ENCODE measurements around the gene PTPN3.

PTPN3 gene

DNA sequence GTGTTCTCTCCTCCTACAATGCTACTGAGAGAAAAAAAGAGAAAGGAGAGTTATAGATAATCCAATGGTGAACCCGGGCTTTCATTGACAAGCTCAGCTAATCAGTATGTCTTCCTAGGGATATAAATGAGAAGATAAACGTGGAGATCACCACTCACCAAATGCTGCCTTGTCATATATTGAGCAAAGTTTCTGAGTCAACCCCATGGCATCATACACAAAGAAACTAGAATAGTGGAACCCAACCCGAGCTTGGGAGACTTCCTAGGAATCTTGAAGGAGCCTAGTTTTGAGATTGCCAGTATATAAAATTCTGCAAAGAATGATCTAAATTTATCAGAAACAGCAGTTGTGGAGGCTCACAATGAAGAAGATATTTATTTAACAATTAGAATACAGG lies 47.8 kb downstream of the PTPN3 start:
- no peak for DNase-seq

- DNase-seq = no peak
Observed at GRCh38 chr9:109449036-109449798, 48.9 kb downstream of the PTPN3 start.

- no peak for DNase-seq
Observed at GRCh38 chr9:109448223-109448622, 49.9 kb downstream of the PTPN3 start.

DNA sequence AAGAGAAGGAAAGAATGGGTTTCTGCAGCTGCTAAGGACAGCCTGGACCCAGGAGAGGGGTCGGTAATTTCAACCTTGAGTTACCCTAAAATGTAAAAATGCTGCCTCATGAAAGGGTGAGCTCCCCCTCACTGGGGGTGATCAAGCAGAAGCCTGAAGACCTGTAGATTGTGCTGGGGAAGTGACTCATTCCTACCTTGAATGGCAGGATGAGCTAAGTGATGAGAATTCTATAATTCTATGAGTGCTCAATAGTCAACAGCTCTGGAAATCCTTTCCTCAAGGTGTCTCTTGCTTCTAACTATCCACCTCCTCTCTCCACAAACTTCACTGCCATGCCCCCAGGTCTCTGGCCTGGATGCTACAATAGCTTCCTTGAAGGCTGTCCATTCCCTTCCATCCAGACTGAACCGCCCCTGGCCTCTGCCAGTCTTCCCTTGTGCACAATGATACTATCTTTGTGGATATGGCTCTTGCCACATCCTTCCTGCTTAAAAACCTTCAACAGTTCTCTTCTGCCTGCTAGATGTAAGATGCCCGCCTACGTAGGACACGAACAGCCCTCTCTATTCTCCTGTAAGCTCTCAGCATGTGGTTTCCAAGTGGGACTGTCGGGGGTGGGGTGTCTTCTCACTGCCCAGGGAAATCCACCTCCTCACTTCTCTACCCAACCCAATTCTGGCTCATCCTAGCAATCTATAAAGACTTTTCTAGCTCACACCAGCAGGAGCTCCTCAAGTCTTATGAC lies 50.6 kb downstream of the PTPN3 start:
- DNase-seq = no peak

DNA sequence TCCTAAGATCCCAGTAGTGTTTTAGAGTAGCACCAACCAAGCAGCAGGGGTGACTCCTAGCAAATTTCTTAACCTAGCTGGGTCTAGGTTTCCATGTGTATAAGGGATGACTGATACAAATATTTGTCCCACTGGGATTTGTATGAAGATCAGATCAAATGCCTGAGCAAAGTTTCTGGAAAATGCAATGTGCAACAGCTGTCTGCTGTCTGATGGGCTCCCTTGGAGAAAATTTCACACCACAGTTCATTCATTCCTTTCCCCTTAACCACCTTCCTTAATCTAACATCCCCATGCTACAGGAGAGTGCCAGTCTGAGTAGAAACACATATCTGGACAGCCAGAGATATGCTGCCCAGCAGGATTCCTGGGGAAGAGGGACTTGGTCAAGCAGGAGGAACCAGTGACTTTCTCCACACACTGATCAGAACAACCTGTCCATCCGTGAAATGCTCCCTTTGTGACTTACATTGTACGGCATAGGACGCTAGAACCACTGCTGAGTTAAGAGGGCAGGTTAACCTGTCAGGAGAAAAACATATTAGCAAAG lies 53.3 kb downstream of the PTPN3 start:
- DNase-seq = no peak

DNA sequence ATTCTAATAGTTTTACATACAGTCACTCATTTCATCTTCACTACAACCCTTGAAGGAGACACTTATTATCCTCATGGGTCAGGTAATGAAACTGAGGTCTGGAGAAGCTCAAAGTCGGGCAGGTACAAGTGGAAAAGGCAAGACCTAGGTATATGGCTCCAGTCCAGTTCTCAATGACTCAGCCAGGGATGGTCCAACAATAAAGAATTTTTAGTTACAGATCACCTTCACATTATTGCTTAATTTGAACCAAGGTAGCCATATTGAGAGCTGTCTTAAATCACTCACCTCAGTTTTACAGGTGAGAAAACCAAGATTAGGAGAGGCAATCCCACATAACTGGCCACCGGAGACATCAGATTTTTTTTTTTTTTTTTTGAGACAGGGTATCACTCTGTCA lies 55.4 kb downstream of the PTPN3 start:
- DNase-seq = no peak

DNA sequence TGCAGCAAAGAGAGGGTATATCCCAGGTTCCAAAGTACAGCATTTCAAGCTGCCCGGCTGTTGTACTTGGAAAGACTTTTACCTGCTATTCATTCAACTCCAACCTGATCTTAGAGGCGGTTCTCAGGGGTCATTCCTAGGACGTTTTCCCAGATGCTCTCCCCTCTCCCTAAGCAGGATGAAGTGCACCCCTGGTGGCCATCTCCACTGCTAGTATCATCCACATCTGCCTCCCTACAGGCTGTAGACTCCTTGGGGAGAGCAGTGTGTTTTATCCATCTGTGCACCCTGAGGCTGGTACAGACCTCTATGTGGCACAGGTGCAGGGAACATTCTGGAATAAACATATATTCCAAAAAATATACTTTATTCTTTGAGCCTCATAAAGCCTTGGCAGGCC lies 56.8 kb downstream of the PTPN3 start:
- no peak for DNase-seq

DNA sequence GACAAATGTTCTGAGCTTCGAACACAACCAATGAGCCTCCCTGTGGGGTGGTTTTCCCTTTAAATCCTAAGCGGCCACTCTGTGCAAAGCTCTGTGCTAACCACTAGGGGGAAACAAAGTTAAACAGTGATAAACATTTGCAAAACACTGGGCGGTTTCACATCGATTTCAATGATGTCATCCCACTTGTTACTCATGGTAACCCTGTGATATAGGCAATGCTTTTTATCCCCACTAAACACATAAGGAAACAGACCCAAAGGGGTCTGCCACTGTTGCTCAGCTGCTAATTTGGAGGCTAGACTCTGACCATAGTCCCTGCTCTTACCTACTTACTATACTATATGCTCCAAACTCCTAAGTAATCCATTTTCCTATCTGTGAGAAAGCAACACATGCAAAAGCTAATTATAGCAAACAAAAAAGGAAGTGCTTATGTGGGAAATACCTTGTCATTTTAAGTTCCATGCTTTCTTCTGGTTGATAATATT lies 57.3 kb downstream of the PTPN3 start:
- DNase-seq = peak; percentile 86

- DNase-seq = peak; percentile 3
Observed at GRCh38 chr9:109440117-109440515, 58.0 kb downstream of the PTPN3 start.

- DNase-seq = no peak
Observed at GRCh38 chr9:109439378-109440116, 58.6 kb downstream of the PTPN3 start.

- no peak for DNase-seq
Observed at GRCh38 chr9:109437286-109437685, 60.8 kb downstream of the PTPN3 start.

DNA sequence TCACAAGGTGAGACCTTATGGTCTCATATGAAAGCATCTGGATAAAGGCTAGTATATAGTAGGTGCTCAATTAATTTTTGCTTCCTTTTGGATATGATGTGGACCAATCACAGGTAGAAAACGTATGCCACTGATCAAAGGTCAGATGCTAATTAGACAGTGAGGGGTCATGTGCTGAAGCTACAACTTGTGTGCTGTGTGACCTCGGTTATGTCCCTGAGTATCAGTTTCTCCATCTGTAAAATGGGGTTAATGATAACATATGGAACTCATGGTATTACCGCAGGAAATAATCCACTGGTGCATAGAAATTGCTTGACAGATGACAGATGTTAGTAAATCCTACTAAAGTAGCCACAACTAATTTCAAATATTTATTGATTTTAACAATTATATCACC lies 62.0 kb downstream of the PTPN3 start:
- DNase-seq = no peak

DNA sequence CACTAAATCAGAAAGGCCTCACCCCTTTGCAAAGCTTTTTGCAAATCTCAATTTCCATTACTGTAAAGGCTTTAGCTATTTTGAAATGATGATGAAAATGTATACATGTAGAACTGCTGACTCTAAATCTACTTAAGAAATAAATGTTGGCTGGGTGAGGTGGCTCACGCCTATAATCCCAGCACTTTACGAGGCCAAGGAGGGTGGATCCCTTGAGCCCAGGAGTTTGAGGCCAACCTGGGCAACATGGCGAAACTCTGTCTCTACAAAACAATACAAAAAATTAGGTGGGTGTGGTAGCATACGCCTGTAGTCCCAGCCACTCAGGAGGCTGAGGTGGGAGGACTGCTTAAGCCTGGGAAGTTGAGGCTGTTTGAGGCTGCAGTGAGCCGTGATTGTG lies 64.6 kb downstream of the PTPN3 start:
- DNase-seq = no peak

DNA sequence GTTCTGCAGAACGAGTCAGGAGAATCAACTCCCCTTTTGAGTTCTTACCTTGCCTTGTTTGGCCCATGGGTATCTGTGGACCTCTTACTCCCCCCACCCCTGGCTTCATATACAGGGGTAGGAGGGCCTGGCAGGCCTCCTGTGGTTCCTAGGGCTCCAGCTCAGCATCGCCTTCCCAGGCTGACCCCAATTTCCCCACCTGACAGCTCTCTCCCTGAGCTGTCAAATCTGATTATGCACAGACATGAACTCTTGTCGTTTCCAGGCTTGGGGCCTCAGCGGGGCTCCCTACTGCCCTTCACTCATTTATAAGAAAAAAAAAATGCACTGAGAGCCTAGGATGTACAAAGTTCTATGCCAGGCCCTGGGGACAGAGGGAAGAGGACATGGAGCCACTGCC lies 67.9 kb downstream of the PTPN3 start:
- no peak for DNase-seq

- no peak for DNase-seq
Observed at GRCh38 chr9:109428854-109429253, 69.3 kb downstream of the PTPN3 start.

GRCh38 chr9:109427886-109428285 lies 70.2 kb downstream of the PTPN3 start:
- DNase-seq = no peak

GRCh38 chr9:109426626-109427402 lies 71.3 kb downstream of the PTPN3 start:
- DNase-seq = no peak

DNA sequence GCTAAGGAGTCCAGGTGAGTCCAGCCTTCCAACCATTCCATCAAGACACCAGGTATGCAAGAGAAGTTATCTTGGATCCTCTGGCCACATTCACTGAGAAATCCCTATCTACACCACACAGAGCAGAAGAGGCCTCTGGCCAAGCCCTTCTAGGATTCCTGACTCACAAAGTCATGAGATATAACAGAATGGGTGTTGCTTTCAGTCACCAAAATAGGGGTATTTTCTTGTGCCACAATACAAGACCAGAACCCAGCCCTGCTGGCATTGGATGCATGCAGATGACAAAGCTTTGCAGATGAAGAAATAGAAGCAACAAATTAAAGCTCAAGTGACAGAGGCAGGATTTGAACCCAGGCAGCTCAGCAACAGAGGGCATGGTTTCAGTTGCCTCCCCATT lies 73.5 kb downstream of the PTPN3 start:
- no peak for DNase-seq

DNA sequence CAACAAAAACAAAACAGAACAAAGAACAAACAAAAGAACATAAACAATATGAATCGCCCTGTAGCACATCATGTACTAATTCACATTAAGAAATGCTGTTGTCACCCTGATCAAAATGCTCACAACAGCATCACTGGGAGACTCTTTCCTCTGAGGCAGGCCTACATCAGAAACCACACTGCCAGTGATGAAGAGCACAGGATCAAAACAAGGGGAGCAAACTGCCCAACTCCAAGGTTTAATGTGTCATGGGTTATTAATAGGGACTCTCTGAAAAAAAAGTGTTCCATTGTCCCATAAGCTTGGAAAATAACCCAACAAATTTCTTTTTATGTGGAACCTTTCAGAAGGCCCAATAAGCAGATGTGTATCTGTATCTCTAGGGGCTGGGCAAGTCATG lies 74.2 kb downstream of the PTPN3 start:
- no peak for DNase-seq

GRCh38 chr9:109422641-109423040 lies 75.5 kb downstream of the PTPN3 start:
- DNase-seq = no peak

GRCh38 chr9:109421026-109421970 lies 76.8 kb downstream of the PTPN3 start:
- DNase-seq = no peak

Measured in suppressor macrophage treated with lipopolysaccharide for 4 hours (primary cell).